HG02763 (cell line): ENCODE measurements around the gene RRBP1.

Source experiments
- ATAC-seq: cut with Tn5 transposase; IDR thresholded peaks from one replicate; pipeline ENCODE4 v1.9.1; 2021; ENCODE audit warnings: mild to moderate bottlenecking, moderate library complexity; ENCODE audit not compliant: unreplicated experiment

Gene RRBP1

DNA sequence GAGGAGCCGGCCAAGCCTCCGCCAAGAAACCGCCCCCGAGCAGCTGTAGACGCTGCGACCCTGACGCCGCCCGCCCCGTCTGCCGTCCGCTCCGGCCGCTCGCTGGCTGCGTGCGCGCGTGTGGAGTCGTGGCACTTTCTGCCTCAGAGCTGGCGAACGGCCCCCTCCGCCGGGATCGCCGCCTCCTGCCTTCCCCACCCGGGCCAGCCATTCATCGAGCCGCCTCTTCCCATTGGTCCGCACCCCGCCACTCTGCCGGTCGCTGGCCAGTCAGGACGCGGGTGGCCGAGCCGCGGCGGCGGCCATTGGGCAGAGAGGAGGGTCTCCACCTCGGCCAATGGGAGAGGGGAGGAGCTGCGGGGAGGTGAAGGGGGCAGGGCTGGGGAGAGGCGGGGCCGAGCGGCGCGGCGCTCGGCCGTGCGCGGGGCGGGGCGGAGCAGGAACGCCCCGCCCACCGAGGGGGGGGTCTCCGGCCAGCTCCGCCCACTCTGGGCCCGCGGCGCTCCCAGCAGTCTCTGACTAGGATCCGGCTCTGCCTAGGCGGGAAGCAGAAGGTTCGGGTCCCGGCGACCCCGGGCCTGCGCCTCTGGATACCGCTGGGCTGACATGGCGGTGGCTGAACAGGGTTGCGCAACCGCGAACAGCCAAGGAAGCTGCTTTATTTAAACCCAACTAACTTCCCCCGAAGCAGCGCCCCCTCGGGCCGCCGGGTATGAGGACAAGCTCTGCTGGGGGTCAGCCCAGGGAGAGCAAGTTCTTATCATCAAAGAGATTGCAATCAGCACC, at the start of gene RRBP1:
RRBP1 (minus strand) TSS at position 140 of the 786 bp plus-strand sequence. CDS start 21,735 bp downstream, outside the sequence.
- peak; percentile 92 for ATAC-seq

GRCh38 chr20:17731233-17731632, 49.2 kb upstream of the RRBP1 start:
- ATAC-seq, result no peak

DNA sequence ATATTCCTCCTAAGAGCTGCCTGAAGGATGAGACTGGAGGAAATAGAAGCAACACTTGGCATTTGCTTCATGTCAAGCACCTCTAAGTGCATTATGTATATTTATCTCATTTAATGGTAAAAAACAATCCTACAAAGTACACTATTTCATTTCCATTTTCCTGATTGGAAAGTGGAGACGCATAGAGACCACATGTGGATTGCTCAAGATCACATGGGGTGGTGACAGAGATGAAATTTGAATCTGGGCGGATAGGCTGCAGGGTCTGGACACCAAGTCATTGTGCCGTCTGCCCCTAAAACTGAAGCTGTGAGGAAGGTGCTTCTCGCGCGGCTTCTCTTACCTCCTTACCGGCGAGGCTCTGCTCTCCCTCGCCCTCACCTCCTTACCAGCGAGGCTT, 48.0 kb upstream of the RRBP1 start:
- no peak for ATAC-seq

DNA sequence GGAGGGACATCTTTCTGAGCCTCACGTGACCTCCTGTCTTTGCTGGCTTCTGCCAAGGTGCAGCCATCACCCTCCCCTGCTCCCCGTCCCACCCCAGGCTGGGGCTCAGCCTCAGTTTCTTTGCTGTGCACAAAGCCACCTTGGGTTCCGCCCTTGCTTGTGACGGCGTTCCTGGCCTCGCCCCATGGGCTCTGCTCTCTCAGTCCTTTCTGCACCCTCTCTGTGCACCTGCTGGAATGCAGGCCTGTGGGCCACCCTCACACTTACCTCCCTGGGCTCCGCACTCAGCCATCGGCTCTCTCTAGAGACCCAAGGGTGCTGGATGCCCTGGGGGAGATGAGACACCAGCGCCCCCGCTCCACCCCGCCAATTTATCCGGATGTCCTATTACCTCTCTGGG, 46.0 kb upstream of the RRBP1 start:
- ATAC-seq, result no peak

DNA sequence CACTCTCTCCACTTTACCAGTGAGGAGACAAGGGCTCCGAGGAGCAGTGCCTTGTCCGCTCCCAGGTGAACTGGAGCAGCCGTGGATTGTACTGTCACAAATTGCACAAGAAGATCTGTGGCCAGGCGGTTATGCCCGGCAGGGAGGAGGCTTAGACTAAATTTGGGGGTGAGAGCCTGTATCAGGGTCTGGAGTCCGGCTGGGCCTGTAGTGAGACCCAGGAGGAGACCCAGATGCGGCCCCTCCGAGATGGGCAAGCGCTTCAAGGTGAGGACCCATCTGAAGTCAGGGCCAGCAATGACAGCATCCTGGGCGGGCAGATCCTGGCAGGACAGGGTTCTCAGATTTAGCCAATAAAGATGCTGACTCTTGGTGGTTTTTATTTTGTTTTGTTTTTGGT, 45.3 kb upstream of the RRBP1 start:
- no peak for ATAC-seq

DNA sequence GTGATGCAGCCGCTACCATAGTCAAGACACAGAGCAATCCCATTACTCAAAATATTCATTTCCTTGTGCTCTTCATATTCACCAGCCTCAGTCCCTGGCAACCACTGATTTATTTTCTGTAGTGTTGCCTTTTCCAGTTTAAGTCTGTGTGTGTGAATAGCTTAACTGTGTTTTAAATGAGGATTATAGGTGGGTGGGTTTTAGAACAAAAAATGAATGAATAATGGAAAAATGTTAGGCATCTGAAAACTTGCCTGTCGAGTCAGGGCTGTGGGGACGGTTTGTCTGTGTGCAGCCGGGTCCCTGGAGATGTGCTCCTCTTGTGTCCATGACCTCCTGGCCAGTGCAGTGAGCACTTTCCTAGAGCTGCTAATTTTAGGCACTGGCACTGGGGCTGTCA, 44.9 kb upstream of the RRBP1 start:
- ATAC-seq, result no peak

- ATAC-seq, result no peak
These were observed 43.2 kb upstream of the RRBP1 start for GRCh38 chr20:17725094-17725835.

GRCh38 chr20:17723301-17723691, 41.3 kb upstream of the RRBP1 start:
- no peak for ATAC-seq

GRCh38 chr20:17722493-17723300, 40.7 kb upstream of the RRBP1 start:
- ATAC-seq, result no peak

- no peak for ATAC-seq
These were observed 39.9 kb upstream of the RRBP1 start for GRCh38 chr20:17721802-17722486.

- no peak for ATAC-seq
These were observed 38.7 kb upstream of the RRBP1 start for GRCh38 chr20:17720755-17721154.

DNA sequence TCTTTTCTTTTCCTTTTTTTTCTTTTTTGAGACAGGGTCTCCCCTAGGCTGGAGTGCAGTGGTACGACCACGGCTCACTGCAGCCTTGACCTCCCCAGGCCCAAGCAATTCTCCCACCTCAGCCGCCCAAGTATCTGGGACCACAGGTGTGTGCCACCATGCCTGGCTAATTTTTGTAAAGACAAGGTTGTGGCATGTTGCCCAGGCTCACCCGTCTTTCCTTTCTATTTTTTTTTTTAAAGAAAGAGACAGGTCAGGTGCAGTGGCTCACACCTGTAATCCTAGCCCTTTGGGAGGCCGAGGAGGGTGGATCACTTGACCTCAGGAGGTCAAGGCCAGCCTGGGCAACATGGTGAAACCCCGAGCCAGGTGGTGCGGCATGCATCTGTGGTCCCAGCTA, 34.3 kb upstream of the RRBP1 start:
- no peak for ATAC-seq

DNA sequence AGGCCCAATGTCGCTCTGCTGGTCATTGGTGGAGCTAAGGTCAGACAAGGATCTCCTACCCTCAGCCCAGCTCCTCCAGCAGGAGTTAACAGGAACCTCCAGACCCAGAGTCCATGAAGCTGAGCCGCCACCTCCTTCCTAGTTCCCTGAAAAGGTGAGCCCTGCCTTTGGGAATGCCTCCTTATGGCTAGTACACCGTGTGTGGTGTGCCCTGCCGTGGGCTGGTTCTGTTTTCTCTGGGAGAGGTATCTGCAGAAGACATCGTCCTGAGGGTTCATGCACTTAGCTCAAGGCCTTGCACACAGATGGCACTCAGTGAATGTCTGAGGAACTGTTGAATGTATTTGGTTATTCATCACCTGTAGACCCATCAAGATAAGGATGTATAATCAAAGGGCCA, 33.0 kb upstream of the RRBP1 start:
- ATAC-seq, result no peak

GRCh38 chr20:17714597-17714996, 32.6 kb upstream of the RRBP1 start:
- no peak for ATAC-seq

DNA sequence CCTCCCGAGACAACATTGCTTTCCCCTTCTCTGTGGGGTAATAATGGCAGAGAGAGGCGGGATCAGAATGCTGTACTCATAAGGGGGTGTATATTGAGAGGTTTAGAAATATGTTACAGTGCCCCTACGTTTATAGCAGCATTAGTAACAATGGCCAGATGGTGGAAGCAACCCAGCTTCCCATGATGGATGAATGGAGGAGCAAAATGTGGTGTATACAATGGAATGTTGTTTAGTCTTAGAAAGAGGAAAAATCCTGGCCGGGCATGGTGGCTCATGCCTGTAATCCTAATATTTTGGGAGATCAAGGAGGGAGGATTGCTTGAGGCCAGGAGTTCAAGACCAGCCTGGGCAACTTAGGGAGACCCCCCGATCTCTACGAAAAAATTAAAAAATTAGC, 30.7 kb upstream of the RRBP1 start:
- no peak for ATAC-seq

DNA sequence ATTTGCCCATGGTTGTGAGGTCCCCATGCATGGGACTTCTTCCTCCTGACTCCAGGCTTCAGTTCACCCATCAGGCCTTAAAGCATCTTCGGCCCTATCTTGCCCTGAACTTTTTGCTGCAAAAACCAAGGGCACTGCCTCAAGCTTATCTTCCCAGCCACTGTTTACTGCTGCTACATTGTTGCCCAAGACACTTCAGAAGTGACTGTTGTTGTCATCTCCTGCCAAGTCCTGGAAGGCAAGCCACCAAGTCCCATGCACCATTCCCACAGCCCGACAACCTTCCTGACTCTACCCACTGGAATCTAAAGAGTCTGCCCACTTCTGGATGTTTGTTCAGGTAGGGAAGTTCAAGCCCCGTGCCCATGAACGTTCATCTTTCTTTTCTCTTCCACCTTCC, 30.2 kb upstream of the RRBP1 start:
- no peak for ATAC-seq

- no peak for ATAC-seq
These were observed 29.2 kb upstream of the RRBP1 start for GRCh38 chr20:17711267-17711627.

- no peak for ATAC-seq
These were observed 28.6 kb upstream of the RRBP1 start for GRCh38 chr20:17710379-17711266.

DNA sequence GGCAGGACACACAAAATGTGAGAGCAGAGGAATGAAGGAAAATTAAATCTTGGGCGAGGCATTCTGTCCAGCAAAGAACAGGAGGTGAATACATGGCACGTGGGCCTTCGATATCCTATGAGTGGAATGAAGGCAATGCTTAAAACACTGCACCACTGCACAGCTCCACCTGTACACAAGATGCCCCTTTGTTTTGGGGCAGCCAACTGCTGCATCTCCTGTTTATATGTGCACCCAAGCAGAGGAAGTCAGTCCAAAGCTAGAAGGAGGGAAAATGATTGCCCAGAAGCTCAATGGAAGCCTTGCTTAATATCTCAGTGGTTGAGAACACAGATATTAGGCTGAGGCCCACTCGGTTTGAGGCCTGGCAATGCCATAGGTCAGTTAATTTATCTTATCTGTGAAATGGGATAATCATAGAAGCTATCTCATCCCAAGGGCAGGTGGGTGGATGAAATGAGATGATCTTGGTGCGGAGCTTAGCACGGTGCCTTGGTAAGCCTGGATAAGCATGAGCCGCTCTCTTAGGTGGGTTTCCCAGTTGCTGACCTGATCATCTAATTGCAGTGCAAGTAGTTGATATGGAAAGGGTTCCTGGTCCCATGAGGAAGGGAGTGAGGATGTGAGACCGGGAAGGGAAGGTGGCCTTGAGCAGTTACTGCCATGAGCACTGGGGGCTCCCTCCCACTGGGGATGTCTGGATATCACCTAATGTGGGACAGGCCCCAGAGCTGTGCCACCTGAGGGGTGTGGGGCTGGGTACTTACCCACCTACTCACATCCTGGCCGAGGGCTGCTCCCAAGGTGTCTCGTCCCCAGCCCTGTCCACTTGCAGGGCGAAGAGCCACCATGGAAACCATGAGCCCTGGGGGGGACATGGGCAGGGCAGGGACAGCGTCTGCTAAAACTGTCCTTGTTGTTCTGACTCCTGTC, 27.6 kb upstream of the RRBP1 start:
- no peak for ATAC-seq
